NCI-H748 (cell line): ENCODE measurements around the gene HK1.

Source experiments
- DNase-seq: peaks from one replicate; lab custom pipeline; 2025; ENCODE audit not compliant: unreplicated experiment; lab: John Stamatoyannopoulos, UW

Gene HK1

GRCh38 chr10:69372126-69372980 lies 94.1 kb downstream of the HK1 start:
- DNase-seq: no peak

- no peak for DNase-seq
These were observed 95.9 kb downstream of the HK1 start for GRCh38 chr10:69374242-69374641.

GRCh38 chr10:69374931-69375306 lies 96.6 kb downstream of the HK1 start:
- DNase-seq: no peak

GRCh38 chr10:69375307-69376151 lies 97.2 kb downstream of the HK1 start:
- no peak for DNase-seq

- no peak for DNase-seq
These were observed 98.4 kb downstream of the HK1 start for GRCh38 chr10:69376662-69377061.

GRCh38 chr10:69377191-69377590 lies 98.9 kb downstream of the HK1 start:
- DNase-seq: no peak

- no peak for DNase-seq
These were observed 99.6 kb downstream of the HK1 start for GRCh38 chr10:69377933-69378332.

GRCh38 chr10:69379800-69380199 lies 101.5 kb downstream of the HK1 start:
- DNase-seq: no peak

- DNase-seq: no peak
These were observed 104.3 kb downstream of the HK1 start for GRCh38 chr10:69382382-69383117.

GRCh38 chr10:69383558-69383957 lies 105.3 kb downstream of the HK1 start:
- DNase-seq: no peak

- DNase-seq: no peak
These were observed 106.0 kb downstream of the HK1 start for GRCh38 chr10:69384320-69384719.

GRCh38 chr10:69385454-69386350 lies 107.4 kb downstream of the HK1 start:
- DNase-seq: no peak

GRCh38 chr10:69387500-69387899 lies 109.2 kb downstream of the HK1 start:
- DNase-seq: no peak

- no peak for DNase-seq
These were observed 110.2 kb downstream of the HK1 start for GRCh38 chr10:69388488-69388887.

GRCh38 chr10:69389827-69390490 lies 111.7 kb downstream of the HK1 start:
- no peak for DNase-seq

GRCh38 chr10:69391158-69391557 lies 112.9 kb downstream of the HK1 start:
- no peak for DNase-seq

GRCh38 chr10:69392481-69393000 lies 114.2 kb downstream of the HK1 start:
- peak; percentile 78 for DNase-seq

GRCh38 chr10:69394020-69394419 lies 115.7 kb downstream of the HK1 start:
- no peak for DNase-seq

GRCh38 chr10:69397972-69398371 lies 119.7 kb downstream of the HK1 start:
- no peak for DNase-seq

GRCh38 chr10:69398466-69398865 lies 120.2 kb downstream of the HK1 start:
- no peak for DNase-seq
